Keratinocyte (primary cell): ENCODE results near the gene GMIP. TPM values are rescaled to one million over a fixed set of nuclear protein-coding genes. Genes with fewer than 3 reads are reported as not detected.

Experiments
- DNase-seq: peaks from one replicate; pipeline ENCODE4 v3.0.0-alpha.2; 2011; ENCODE audit warnings: low read depth, missing footprints, low spot score
- FAIRE-seq: peaks from 2 replicates; lab custom pipeline; 2011; peaks lifted over from hg19 to GRCh38; lab: Jason Lieb, UNC
- H2AFZ ChIP-seq: 2 replicates; pipeline ENCODE4 v1.6.0; 2012; ENCODE audit warnings: low read length, control low read depth, inconsistent platforms; ENCODE audit not compliant: control insufficient read depth
- H3K27ac ChIP-seq: 2 replicates; pipeline ENCODE4 v1.5.1; 2011; ENCODE audit warnings: low read length; ENCODE audit not compliant: control insufficient read depth, insufficient read depth
- H3K27me3 ChIP-seq: 3 replicates; pipeline ENCODE4 v1.6.0; 2011; ENCODE audit warnings: low read length; ENCODE audit not compliant: control insufficient read depth, insufficient read depth; ENCODE audit errors: extremely low read depth
- H3K36me3 ChIP-seq, 2 experiments: 2 replicates in 1 of 2; 3 replicates in 1 of 2; pipeline ENCODE4 v1.5.1; 2011; ENCODE audit warnings: low read length in 2 of 2, mild to moderate bottlenecking in 1 of 2; ENCODE audit not compliant: control insufficient read depth in 2 of 2, insufficient read depth in 2 of 2; ENCODE audit errors: extremely low read depth in 1 of 2
- H3K4me1 ChIP-seq: 3 replicates; pipeline ENCODE4 v1.5.1; 2011; ENCODE audit warnings: low read length; ENCODE audit not compliant: control insufficient read depth, insufficient read depth; ENCODE audit errors: extremely low read depth
- H3K4me2 ChIP-seq: 3 replicates; pipeline ENCODE4 v1.6.0; 2011; ENCODE audit warnings: low read depth, low read length; ENCODE audit not compliant: control insufficient read depth, insufficient read depth; ENCODE audit errors: extremely low read depth
- H3K4me3 ChIP-seq, 3 experiments: fragments of 200-600 bp in 1 of 3; sonication (generic) in 1 of 3; 2 replicates in 2 of 3; 3 replicates in 1 of 3; pipeline ENCODE4 v1.5.1; 2011 to 2016; ENCODE audit warnings: low read length in 3 of 3, mild to moderate bottlenecking in 3 of 3, control low read depth in 2 of 3, inconsistent platforms in 1 of 3, low read depth in 1 of 3, mixed read lengths in 1 of 3, mixed run types in 1 of 3, moderate library complexity in 1 of 3; ENCODE audit not compliant: control insufficient read depth in 2 of 3, insufficient read depth in 2 of 3; ENCODE audit errors: extremely low read depth in 1 of 3
- H3K79me2 ChIP-seq: 2 replicates; pipeline ENCODE4 v1.6.0; 2012; ENCODE audit warnings: low read length; ENCODE audit not compliant: control insufficient read depth, insufficient read depth
- H3K9ac ChIP-seq: 3 replicates; pipeline ENCODE4 v1.6.0; 2011; ENCODE audit warnings: low read length; ENCODE audit not compliant: control insufficient read depth, insufficient read depth; ENCODE audit errors: extremely low read depth
- H3K9me1 ChIP-seq: 3 replicates; pipeline ENCODE4 v1.6.0; 2011; ENCODE audit warnings: low read length; ENCODE audit not compliant: control insufficient read depth, insufficient read depth; ENCODE audit errors: extremely low read depth
- H3K9me3 ChIP-seq: 2 replicates; pipeline ENCODE4 v1.5.1; 2012; ENCODE audit warnings: low read depth, low read length; ENCODE audit not compliant: control insufficient read depth
- H4K20me1 ChIP-seq: 3 replicates; pipeline ENCODE4 v1.6.0; 2011; ENCODE audit warnings: low read length; ENCODE audit not compliant: control insufficient read depth, insufficient read depth; ENCODE audit errors: extremely low read depth
- CTCF ChIP-seq, 3 experiments: IDR thresholded peaks in 1 of 3; conservative IDR thresholded peaks in 1 of 3; optimal IDR thresholded peaks in 1 of 3; 2 replicates in 2 of 3; 3 replicates in 1 of 3; pipeline versions ENCODE3 to v1.5.1; 2011; ENCODE audit warnings: low read length in 3 of 3, mild to moderate bottlenecking in 3 of 3, moderate library complexity in 2 of 3, control low read depth in 1 of 3, inconsistent platforms in 1 of 3; ENCODE audit not compliant: insufficient read depth in 2 of 3; ENCODE audit errors: extremely low read depth in 1 of 3
- EZH2 ChIP-seq: IDR thresholded peaks from one replicate; pipeline ENCODE4 v1.6.1; 2012; ENCODE audit warnings: inconsistent platforms, mild to moderate bottlenecking, low read length, moderate library complexity
- dilution Hi-C: fragments of 300-500 bp; cut with MboI; formaldehyde crosslinking; loops from one replicate; pipeline ENCODE4 v1.7.0; 2020; ENCODE audit warnings: low sequenced_read_pairs; ENCODE audit not compliant: extremely low pct_ligation_motif_present
- polyA plus RNA-seq, 5 experiments: library from polyadenylated mRNA; depleted of rRNA in 3 of 5; stranded (reverse) in 3 of 5; stranded (forward) in 1 of 5; unstranded in 1 of 5; fragments of >200 nt; gene quantifications; 1 replicate in 1 of 5; 2 replicates in 3 of 5; 3 replicates in 1 of 5; pipeline versions ENCODE4 v1.2.1 to v1.2.3, GENCODE V29; 2011 to 2012; ENCODE audit warnings: missing spikeins in 2 of 5, low read depth in 1 of 5, low replicate concordance in 1 of 5

Gene GMIP
- polyA plus RNA-seq, 1 donor (not counting 4 experiments of a cell fraction or from before 2014, with no cell fraction given), result 5.0 TPM

DNA sequence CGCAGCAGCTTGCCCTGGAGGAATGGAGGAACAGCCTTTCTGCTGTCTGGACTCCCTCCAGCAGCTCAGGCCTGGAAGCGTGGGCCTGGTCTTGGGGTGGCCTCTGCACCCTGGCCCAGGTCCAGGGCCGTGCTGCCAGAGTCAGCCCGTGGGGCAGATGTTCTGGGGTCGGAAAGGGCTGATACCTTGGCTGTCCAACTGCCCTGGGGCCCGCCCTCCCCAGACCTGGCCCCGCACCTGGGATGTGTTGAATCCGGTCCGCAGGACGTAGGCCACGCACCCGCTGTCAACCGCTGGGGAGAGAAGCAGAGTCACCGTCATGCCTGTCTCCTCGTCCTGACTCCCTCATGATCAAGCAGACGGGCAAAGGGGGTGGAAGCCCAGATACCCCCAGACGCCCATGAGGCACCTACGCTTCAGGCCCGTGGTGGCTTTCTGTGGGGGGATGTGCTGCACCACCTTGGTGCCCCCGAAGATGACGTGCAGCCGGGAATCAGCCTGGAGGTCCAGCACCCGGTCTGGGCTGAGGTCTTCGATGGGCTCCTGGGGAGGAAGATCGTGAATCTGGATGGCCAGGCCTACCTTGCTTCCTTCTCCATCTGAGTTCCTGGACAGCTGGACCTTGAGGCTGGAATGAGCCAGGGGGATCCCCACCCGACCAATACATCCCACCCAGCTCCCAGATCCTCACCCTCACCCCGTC, 12.3 kb upstream of the GMIP start:
- Histone ChIP-seq H3K9ac (no peak overlapping the region), H3K79me2 (peaks cover 8% of the 10 kb centered on the region), H4K20me1 (no peaks in the 10 kb centered on the region), H3K9me3 (no peaks in the 10 kb centered on the region), H3K27ac (no peak overlapping the region), H3K27me3 (no peaks in the 10 kb centered on the region), H2AFZ (no peak overlapping the region), H3K4me3 (no peak overlapping the region), H3K36me3 (peaks cover 45 to 70% of the 10 kb centered on the region in 2 experiments), H3K9me1 (no peaks in the 10 kb centered on the region), H3K4me1 (no peaks in the 10 kb centered on the region), H3K4me2 (no peak overlapping the region)
- FAIRE-seq, result no peak
- TF ChIP-seq EZH2 (no peak), CTCF (optimal IDR thresholded peaks at IDR 0.05 in 1 of 3, IDR thresholded peaks at IDR 0.05 in 1 of 3, conservative IDR thresholded peaks at IDR 0.05 in 1 of 3; ENCODE audit: extremely low read depth in 1 of 3, insufficient read depth in 2 of 3, low read length in 3 of 3) (no peak)
- dilution Hi-C loops, result no loop called here
- DNase-seq, result no peak

GRCh38 chr19:19655051-19655594, 11.7 kb upstream of the GMIP start:
- no peak overlapping the region for H3K4me2 ChIP-seq
- H3K4me1 ChIP-seq, result no peaks in the 10 kb centered on the region
- peaks cover 47 to 71% of the 10 kb centered on the region in 2 experiments for H3K36me3 ChIP-seq
- peaks cover 6% of the 10 kb centered on the region for H3K79me2 ChIP-seq
- no peak for FAIRE-seq
- H4K20me1 ChIP-seq, result no peaks in the 10 kb centered on the region
- H3K27ac ChIP-seq, result no peak overlapping the region
- no peak overlapping the region for H2AFZ ChIP-seq
- no peaks in the 10 kb centered on the region for H3K9me3 ChIP-seq
- no peak overlapping the region for H3K4me3 ChIP-seq
- TF ChIP-seq CTCF (optimal IDR thresholded peaks at IDR 0.05 in 1 of 3, IDR thresholded peaks at IDR 0.05 in 1 of 3, conservative IDR thresholded peaks at IDR 0.05 in 1 of 3; ENCODE audit: extremely low read depth in 1 of 3, insufficient read depth in 2 of 3, low read length in 3 of 3) (no peak), EZH2 (no peak)
- H3K27me3 ChIP-seq, result no peaks in the 10 kb centered on the region
- no peaks in the 10 kb centered on the region for H3K9me1 ChIP-seq
- DNase-seq, result no peak
- dilution Hi-C loops, result no loop called here
- no peak overlapping the region for H3K9ac ChIP-seq
